Keratinocyte (primary cell): ENCODE data around the gene TIMM23.

Experiments
- CTCF ChIP-seq, 3 experiments: IDR thresholded peaks in 1 of 3; conservative IDR thresholded peaks in 1 of 3; optimal IDR thresholded peaks in 1 of 3; 2 replicates in 2 of 3; 3 replicates in 1 of 3; pipeline versions ENCODE3 to v1.5.1; 2011; ENCODE audit warnings: low read length in 3 of 3, mild to moderate bottlenecking in 3 of 3, moderate library complexity in 2 of 3, control low read depth in 1 of 3, inconsistent platforms in 1 of 3; ENCODE audit not compliant: insufficient read depth in 2 of 3; ENCODE audit errors: extremely low read depth in 1 of 3
- EZH2 ChIP-seq: IDR thresholded peaks from one replicate; pipeline ENCODE4 v1.6.1; 2012; ENCODE audit warnings: inconsistent platforms, mild to moderate bottlenecking, low read length, moderate library complexity

GRCh38 chr10:46042527-46042926 lies 70.2 kb downstream of the TIMM23 start:
- TF ChIP-seq EZH2 (no peak), CTCF (optimal IDR thresholded peaks at IDR 0.05 in 1 of 3, IDR thresholded peaks at IDR 0.05 in 1 of 3, conservative IDR thresholded peaks at IDR 0.05 in 1 of 3; ENCODE audit: extremely low read depth in 1 of 3, insufficient read depth in 2 of 3, low read length in 3 of 3) (no peak)
